HG03571 (cell line): ENCODE results near the gene HES1.
"Not testable (repeated sequence)": the region's sequence is repeated elsewhere in the genome, so short reads cannot be mapped to it uniquely, and the experiment has no call there.

Experiments
- ATAC-seq: cut with Tn5 transposase; IDR thresholded peaks from one replicate; pipeline ENCODE4 v1.9.1; 2021; ENCODE audit not compliant: unreplicated experiment

The HES1 gene, protein sequence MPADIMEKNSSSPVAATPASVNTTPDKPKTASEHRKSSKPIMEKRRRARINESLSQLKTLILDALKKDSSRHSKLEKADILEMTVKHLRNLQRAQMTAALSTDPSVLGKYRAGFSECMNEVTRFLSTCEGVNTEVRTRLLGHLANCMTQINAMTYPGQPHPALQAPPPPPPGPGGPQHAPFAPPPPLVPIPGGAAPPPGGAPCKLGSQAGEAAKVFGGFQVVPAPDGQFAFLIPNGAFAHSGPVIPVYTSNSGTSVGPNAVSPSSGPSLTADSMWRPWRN

DNA sequence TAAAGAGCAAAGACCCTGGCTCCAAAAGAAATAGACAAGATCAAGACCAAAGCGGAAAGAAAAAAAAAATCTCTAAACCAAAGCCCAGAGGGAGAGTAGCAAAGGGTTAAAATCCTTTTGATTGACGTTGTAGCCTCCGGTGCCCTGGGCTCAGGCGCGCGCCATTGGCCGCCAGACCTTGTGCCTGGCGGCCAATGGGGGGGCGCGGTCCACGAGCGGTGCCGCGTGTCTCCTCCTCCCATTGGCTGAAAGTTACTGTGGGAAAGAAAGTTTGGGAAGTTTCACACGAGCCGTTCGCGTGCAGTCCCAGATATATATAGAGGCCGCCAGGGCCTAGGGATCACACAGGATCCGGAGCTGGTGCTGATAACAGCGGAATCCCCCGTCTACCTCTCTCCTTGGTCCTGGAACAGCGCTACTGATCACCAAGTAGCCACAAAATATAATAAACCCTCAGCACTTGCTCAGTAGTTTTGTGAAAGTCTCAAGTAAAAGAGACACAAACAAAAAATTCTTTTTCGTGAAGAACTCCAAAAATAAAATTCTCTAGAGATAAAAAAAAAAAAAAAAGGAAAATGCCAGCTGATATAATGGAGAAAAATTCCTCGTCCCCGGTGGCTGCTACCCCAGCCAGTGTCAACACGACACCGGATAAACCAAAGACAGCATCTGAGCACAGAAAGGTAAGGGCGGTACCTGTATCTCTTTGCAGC lies at the start of gene HES1:
Gene HES1 (plus strand): TSS at position 343 of the 713 bp plus-strand sequence. CDS start 233 bp downstream, at position 576.
- peak; percentile 18 for ATAC-seq

DNA sequence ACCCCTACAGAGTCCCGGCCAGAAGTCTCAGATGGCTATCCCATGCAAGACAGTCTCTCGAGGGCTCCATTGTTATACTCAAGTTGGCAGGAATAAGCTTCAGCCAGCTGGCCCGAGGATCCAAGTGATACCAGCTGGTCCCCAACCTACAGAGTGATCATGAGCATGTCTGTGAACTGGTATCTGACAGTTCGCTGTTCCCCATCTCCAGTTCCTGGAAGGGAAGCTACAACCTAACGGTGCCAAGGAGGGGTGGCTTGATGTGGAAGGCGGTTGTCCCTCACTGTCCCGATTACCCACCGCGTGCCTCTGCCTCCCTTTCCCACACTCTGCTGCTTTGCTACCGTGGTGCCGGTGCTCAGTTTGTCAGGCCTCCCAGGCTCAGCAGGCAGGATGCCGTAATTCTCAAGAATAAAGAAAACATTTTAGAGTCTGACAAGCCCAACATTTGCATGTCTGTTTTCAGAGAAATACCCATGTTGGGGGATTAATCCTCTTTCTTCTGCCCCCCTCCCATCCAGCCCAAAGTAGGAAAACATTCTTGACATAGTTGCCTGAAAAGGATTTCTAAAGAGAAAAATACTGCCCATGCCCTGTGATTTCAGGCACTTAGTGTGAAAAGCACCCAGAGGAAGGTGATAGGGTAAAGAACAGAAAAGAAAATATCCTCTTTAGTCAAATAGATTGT lies 49.4 kb upstream of the HES1 start:
- ATAC-seq, result no peak

DNA sequence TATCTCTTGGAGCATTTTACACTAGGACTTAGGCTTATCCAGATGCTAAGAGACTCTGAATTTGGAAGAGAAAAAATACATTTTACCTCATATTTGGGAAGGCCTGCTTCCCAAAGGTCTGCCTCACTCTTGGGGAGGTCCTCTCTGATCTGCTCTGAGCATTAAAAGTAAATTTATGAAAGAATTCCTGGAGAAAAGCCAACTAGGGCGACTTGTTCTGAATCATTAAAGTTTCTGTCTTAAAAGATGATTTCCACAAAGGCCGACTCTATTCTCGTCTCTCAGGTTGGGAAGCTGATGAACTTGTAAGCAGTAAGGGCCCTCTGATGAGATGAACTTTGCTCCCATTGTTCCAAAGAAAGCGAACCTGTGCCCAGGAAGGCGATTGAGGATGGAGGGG lies 48.7 kb upstream of the HES1 start:
- no peak for ATAC-seq

DNA sequence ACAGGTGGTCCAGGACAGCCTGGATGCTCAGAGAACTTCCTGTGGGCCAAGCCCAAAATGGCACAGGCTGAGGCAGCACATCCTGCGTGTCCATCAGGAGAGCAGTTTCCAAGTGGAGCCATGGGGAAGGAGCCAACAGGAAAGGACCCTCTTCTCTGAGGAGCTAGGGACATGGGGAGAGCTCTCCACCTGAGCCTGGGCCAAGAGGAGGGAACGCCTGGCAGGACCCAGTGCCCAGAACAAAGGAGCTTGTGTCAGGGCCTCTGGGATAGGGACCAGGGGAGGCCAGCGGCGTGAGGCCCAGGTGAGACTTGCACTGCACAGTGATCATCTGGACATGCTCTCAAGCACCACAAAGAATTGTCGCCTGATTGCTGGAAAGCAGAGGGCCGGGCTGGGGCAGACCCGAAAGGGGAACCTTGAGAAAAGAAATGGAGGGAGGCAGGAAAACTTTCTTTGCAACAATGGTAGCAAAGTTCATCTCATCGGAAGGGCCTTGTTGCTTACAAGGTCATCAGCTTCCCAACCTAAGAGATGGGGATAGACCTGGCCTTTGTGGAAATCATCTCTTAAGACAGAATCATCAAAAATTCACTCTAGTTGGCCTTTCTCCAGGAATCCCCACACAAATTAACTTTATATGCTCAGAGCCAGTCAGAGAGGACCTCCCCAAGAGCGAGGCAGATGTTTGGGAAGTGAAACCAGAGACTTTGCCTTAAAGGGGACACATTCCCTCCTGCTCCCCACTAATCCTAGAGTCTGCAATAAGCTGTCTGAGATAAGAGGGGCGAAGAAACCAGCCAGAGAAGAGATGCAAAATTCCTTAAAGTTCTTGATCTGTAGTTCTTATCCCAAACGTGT lies 47.7 kb upstream of the HES1 start:
- ATAC-seq, result no peak

DNA sequence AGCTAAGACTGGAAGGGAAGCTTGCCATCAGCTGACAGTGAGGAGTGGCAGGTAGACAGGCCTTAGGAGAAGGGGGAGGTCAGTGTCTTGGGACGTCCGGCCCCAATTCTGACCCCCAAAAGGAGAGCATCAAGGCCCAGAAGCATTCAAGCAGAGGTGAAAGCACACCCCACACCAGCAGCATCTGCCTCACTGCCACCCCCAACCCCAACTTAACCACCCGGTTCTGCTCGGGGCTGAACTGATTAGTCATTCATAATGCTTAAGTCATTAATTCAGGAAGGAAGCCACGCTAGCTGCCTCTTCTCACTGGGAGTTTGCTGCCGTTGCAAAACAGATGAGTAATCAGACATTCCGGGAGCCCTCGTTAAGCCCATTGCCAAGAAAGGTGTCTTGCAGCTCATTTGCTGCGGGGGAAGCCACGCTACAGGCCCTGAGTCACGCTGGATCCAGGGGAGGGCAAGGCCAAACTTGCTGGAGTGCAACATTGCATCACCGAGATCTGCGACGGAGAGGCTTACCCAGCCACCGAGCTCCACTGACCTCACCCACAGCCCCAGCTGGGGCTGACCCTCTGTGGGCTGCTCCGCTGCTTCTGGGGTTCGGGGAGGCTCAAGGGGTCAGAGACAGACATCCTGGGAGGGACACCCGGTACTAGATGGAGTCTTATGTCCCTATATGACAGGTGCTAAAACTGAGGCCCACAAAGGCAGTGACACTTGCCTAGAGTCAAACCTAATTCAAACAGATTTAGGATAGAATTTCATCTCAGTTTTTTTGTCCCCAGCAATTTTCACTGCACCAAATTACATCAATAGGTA lies 46.4 kb upstream of the HES1 start:
- ATAC-seq, result no peak

GRCh38 chr3:194090178-194090555 lies 45.8 kb upstream of the HES1 start:
- not testable (repeated sequence) for ATAC-seq

DNA sequence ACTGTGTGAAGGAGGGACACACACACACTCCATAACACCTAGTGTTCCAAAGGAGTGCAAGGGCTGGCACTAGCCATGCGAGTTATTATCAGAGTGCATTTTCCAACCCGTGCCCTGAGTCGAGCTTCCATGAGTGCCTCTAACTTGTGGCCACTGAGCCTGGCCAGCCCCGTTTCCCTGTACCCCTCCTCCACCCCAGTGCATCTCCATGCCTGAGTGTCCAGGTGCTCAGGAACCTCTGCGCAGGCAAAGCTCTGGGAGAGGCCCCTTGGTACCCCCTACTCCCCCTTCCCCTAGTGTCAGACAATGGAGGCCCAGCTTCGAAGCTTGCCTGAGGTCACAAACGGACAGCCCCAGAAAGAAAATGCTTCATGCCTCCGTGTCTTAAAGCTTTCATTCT lies 45.2 kb upstream of the HES1 start:
- no peak for ATAC-seq

DNA sequence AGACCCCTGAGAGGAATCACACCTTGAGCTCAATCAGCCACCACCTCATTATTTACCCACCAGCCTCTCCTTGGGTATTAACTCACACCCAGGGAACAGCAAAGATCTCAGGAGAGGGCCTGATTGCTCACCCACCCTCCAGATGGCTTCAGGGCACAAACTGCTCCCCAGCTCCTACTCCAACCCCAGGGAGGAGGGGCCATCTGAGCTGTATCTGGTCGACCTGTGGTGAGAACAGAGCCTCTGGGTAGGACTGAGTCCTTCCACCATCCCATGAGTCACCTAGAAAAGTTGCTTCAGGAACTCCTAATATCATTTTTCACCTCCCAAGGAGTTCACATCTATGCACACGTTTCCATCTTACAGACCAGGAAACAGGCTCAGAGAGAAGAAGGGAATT lies 44.8 kb upstream of the HES1 start:
- no peak for ATAC-seq

DNA sequence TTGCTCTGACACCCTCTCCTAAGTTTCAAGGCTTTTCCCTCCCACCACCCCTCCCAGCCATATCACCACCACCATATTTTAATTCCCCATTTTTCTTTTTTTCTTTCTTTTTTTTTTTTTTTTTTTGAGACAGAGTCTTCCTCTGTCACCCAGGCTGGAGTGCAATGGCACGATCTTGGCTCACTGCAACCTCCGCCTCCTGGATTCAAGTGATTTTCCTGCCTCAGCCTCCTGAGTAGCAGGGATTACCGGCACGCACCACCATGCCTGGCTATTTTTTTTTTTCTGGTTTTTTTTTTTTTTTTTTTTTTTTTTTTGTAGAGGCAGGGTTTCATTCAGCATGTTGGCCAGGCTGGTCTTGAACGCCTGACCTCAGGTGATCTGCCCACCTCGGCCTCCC lies 44.1 kb upstream of the HES1 start:
- not testable (repeated sequence) for ATAC-seq

DNA sequence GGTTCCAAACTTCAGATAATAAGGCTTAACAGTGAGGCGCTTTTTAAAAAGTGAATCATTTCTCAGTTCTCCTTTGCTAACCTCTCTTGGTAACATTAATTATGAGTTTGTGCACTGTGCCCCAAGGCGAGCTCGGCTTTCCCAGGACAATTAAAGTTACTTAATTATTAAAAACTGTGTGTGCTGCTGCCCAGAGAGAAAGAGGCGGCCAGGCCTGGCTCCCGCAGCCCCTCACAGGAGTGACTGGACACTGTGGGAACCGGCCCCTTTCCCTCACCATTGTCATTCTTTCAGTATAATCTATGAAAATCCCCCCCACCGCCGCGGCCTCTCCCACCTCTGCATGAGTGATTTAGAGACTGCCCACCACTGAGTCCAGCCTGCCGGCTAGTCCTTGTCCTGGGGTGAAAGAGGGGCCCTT lies 43.1 kb upstream of the HES1 start:
- no peak for ATAC-seq

DNA sequence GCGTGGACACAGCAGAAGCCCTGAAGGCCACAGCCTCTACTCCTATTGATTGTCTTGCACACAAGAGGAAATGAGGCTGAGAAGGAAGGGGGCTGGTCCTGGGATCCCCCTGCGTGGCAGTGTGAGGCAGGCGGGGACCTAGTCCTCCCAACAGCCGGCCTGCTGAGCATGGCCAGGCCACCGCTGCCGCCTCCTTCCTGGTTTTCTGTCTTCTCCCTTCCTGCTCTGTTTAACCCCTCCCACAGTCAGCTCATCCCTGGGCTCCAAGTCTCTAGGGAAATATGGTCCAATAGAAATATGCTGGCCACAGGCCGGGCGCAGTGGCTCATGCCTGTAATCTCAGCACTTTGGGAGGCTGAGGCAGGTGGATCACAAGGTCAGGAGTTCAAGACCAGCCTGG lies 42.1 kb upstream of the HES1 start:
- no peak for ATAC-seq

DNA sequence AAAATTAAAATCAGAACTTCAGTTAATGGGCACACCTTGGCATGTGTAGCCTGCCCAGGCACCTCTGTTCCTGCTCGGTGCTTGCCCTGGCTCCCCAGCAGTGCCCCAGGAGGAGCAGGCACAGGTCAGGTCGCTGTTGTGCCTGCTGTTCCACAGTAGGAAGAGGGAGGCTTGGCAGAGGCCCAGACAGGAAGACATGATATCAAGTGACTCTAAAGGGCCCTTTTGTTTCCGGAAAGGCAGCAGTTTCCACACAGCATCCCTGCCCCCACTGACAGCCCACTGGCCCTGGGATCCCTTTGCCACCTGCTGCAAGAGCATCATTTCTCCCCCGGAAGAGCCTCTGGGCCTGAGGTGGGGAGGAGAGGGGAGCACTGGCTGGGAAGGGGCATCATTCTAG lies 40.5 kb upstream of the HES1 start:
- no peak for ATAC-seq

DNA sequence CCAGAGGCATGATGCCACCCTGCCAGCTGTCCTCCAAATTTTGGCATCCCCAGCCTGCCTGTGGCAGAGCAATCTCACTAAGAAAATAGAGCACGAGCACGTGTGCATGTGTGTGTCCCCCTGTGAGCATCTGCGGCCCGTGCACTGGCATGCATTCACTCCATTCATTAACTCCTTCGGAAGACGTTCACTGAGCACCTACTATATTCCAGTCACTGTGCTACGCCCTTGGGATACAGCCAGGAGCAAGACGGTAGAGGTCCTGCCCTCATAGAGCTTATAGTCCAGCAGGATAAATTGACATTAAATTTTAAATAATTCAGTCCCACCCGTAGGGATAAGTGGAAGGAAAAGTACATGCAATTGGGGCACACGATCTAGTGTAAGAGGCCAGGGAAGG lies 40.0 kb upstream of the HES1 start:
- ATAC-seq, result no peak

DNA sequence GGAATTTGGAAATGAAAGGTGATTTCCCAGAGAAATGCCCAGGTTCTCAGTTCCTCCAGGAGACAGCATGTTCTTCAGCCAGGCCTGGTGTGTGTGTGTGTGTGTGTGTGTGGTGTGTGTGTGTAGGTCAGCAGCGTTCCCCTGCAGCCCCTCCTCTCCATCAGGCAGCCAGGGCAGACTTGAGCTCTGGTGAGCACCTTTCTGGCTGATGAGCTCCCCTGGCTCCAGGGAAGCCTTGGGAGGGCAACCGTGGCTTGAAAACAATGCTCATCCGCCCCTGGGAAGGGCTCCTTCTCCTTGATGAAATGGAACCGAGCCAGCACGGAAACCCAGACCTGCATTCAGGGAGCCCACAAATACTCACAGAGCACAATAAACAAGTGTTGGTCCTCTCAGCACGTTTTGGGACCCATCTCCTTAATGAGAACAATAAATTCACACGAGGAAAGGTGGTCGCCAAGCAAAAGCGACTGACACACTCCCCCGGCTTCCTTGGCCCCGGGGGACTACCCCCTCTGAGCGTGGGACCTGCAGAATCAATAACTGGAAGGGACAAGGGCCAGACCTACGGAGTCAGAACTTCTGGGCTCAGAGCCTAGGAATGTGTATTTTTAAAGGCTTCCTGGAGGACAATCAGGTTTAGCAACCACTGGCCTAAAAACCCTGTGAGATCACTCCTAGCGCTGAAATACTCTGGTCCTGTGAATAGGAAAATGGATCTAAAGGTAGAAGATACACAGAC lies 38.6 kb upstream of the HES1 start:
- no peak for ATAC-seq

DNA sequence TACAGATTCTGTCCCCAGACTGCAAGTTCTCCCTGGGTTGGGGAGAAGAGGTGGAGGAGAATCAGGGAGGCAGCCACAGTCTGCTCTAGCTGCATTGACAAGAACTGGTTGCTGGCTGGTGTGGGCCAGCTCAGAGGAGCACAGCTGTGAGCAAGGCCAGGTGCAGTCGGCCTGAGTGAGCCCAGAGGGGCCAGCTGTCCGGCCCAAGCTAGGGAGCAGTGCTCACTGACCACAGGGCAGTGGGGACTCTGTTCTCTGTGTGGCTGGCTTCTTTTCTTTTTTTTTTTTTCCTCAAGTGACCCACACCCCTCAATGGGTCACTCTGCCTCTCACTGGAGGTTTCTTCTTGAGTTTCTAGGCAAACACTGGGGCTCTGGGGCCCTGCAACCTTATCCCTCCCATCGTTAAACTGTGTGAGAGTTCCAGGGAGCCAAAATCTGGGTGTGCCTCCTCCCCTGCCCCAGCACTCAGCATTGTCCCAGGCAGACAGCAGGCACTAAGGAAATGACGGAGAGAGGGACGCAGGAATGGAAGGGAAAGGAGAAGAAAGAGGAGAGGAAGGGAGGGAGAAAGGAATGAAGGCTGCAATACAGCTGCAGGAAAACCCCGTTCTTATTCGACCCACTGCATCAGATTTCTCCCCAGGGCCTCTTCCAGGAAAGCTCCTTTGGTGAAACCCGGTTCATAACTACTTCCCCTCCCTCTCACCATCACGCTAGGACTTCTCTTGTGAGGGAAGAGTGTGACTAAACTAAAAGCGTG lies 37.7 kb upstream of the HES1 start:
- ATAC-seq, result no peak

DNA sequence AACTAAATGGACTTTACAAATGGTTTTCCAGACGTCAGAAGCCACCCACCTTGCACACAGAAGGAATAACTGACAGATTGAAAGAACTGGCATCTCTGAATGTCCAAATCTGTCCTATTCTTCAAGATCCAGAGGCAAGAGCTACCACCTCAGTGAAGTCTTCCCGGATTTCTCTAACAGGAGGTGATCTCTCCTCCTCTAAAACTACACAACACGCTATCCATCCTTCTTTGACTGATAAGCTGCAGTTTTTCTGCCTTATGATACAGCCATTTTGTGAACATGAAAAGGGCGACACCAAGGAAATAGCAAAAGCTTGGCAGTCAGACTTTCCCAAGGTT lies 37.1 kb upstream of the HES1 start:
- no peak for ATAC-seq

- ATAC-seq, result no peak
These were observed 36.7 kb upstream of the HES1 start for GRCh38 chr3:194099215-194099614.

DNA sequence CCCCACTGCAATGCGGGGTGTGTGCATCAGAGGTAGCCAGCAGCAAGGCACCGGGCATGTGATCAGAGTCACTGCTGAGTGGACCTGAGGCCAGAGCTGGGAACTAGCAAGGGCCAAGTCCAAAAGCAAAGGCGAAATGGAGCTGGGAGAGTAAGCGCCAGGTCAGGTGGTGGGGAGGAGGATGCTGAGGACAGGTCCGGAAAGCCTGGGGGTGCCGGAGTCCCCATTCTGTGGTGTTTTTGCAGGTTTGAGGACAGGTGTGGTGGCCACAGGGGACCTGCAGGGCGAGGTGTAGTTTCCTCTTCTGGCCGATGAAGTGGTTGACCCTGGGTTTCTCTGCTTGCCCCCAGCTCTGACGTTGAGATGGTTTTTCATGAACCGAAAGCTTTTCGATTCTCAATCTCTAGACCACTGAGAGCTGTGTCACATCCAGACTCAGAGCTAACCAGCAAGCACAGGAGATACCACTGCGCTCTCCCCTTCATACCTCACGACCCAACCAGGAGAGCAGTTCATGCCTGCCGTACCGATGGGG lies 35.0 kb upstream of the HES1 start:
- peak; percentile 81 for ATAC-seq
